ENCODE data around the gene UFSP1.
"Not testable (repeated sequence)": the region's sequence is repeated elsewhere in the genome, so short reads cannot be mapped to it uniquely, and the experiment has no call there.

UFSP1 gene

GRCh38 chr7:100879685-100880261 is 9.7 kb downstream of the UFSP1 start:
- DNase-seq = no peak

DNA sequence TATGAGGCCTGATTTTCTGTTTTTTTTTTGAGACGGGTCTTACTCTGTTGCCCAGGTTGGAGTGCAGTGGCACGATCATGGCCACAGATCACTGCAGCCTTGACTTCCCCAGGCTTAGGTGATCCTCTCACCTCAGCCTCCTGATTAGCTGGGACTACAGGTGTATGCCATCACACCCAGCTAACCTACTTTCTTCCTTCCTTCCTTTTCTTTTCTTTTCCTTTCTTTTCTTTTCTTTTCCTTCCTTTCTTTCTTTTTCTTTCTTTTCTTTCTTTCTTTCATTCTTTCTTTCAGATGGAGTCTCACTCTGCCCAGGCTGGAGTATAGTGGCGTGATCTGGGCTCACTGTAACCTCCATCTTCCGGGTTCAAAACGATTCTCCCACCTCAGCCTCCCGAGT is 10.8 kb downstream of the UFSP1 start:
- DNase-seq = no peak

DNA sequence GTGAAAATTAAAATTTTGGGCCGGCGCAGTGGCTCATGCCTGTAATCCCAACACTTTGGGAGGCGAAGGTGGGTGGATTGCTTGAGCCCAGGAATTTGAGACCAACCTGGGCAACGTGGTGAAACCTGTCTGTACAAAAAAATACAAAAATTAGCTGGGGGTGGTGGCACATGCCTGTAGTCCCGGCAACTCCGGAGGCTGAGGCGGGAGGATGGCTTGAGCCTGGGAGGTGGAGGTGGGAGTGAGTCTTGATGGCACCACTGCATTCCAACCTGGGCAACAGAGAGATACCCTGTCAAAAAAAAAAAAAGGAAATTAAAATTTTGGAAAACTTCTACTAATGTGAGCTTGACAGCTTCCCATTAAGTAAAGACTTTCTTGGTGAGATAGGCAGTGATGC is 11.5 kb downstream of the UFSP1 start:
- DNase-seq = no peak

GRCh38 chr7:100875356-100875751 is 14.2 kb downstream of the UFSP1 start:
- no peak for DNase-seq

DNA sequence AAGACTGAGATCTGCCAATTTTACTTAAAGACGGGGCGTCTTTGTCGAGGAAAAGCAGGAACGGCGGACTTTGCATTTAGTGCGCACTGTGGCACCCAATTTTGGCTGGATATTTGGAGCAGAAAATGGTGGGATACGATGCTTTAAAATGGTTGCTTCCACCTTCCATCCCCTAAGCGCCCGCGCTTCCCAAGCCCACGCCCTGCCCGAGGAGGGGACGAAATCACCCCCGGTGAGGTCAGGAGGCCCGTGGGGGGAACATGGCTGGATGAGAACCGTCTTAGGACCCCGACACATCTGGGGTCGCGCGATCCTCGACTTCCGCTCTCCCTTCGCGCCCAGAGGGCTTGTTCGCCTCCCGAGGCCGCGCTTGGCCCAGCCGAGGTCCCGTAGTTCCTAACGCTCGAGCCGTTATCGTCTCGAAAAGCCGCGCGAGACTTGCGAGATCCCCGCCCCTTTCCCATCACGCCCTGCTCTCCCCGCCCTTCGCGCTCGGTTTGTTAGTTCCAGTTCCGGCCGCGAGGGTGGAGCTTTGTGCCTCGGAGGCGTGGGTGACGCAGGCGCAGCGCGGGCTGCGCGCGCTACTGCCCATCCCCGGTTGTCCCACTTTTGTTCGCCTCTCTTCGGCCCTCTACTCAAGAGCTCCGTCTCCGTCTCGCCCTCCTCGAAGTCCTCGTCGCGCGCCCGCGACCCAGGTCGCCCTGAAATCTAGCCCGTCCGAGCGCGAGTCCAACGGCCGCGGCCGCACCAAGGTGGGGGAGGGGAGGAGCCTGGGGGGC is 14.7 kb downstream of the UFSP1 start, which contains the start of gene SRRT:
SRRT (plus strand) TSS at position 527 of the 779 bp plus-strand sequence. CDS start 488 bp downstream, outside the sequence.
- peak; percentile 97 for DNase-seq

- DNase-seq = no peak
Measured at GRCh38 chr7:100874300-100874576, 15.3 kb downstream of the UFSP1 start.

GRCh38 chr7:100873599-100874299 is 15.8 kb downstream of the UFSP1 start:
- DNase-seq = no peak

DNA sequence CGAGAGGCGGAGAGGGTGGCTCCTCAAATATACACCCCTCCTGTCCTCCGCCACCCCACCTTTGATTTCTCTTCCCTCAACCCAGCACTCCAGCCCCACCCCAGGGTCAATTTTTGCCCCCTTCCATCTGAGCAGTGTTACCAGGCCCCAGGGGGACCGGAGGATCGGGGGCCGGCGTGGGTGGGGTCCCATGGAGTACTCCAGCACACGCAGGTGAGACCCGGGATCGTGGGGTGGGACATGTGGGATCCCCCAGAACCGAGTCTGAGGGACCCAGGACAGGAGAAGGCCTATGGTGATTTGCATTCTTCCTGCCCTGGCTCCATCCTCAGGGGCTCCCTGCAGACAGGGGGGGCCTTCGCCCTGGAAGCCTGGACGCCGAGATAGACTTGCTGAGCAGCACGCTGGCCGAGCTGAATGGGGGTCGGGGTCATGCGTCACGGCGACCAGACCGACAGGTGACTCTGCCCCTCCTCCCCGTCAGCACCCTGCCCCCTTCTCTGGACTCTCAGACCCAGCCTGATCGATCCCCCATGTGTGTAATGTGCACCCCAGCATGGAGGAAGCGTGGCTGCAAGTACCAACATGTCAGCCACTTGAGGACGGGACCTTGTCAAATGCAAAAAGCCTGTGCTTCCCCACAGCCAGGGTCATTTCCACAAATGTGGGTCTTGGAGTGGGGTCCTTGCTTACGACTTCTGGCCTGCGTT is 21.6 kb downstream of the UFSP1 start:
- DNase-seq = no peak

DNA sequence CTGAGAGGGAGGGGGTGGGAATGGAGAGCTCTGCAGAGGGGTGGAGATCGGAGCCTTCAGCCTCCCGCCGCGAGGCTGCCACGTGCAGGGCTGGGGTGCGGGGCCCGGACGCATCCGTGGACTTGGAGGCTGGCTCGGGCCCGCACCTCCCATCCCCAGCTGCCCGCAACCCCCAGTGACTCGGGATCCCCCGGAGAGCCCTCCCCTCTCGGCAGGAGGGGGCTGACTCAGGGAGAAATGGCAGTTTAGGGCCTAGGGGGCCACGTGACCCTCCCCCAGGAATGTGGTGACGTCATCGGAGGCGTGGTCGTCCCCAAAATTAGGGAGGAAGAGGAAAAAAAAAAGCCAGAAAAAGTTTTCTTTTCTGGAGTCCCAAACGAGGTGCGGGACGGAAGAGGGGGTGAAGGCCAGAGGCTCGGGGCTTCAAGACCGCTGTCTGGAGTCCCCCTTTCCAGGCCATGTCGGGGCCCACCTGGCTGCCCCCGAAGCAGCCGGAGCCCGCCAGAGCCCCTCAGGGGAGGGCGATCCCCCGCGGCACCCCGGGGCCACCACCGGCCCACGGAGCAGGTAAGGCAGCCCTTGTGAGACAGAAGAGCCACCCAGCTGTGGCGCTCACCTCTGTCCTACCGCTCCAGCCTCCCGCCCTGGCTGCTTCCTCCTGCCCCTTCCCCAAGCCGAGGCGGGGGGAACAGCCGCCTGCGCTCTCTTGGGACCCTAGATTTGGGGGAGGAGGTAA is 22.3 kb downstream of the UFSP1 start, which contains the start of gene TRIP6:
TRIP6 (plus strand) TSS at position 348 of the 736 bp plus-strand sequence; CDS start at position 459, 111 bp downstream.
- DNase-seq = peak; percentile 23

GRCh38 chr7:100866729-100867039 is 22.8 kb downstream of the UFSP1 start:
- no peak for DNase-seq

DNA sequence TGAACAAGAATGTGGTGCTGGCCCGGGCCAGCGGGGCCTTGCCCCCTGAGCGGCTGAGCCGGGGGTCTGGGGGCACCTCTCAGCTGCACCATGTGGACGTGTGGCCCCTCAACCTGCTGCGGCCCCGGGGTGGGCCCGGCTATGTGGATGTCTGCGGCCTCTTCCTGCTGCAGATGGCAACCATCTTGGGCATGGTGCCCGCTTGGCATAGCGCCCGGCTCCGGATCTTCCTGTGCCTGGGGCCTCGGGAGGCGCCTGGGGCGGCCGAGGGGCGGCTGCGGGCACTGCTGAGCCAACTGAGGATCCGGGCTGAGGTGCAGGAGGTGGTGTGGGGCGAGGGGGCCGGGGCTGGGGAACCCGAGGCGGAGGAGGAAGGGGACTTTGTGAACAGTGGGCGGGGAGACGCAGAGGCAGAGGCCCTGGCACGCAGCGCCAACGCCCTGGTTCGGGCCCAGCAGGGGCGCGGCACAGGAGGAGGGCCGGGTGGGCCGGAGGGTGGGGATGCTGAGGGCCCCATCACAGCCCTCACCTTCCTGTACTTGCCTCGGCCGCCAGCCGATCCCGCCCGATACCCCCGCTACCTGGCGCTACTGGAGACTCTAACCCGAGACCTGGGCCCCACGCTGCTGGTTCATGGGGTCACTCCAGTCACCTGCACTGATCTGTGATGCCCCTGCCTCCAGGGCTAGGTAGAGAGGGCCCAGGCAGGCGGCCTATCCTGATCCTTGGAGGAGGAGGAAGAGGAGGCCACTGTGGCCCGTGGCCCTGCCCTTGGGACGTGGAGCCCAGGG is 23.4 kb downstream of the UFSP1 start:
- DNase-seq = peak; percentile 76

GRCh38 chr7:100865372-100865911 is 24.1 kb downstream of the UFSP1 start:
- DNase-seq = peak; percentile 29

DNA sequence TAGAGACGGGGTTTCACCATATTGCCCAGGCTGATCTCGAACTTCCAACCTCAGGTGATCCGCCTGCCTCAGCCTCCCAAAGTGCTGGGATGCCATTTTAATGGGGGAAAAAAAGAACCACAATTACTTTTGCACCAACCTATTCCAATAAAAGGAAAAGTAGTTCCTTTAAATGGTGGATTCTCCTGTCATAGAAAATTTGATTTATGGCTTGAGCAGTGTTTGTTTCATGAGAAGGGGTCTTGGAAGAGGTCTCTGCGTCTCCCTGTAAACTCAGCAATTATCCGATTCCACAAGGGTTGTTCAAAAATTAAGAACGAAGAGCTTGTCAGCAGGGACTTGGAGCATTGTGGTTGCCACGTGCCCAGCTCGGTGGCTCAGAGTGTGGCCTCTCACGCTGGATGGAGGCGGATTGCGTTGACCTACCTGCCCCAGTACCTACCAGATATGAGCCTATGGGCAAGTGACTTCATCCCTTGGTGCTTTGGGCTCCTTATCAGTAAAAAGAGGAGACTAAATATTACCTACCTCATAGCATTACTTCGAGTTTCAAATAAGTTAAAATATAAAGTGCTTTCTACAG is 25.2 kb downstream of the UFSP1 start:
- no peak for DNase-seq

DNA sequence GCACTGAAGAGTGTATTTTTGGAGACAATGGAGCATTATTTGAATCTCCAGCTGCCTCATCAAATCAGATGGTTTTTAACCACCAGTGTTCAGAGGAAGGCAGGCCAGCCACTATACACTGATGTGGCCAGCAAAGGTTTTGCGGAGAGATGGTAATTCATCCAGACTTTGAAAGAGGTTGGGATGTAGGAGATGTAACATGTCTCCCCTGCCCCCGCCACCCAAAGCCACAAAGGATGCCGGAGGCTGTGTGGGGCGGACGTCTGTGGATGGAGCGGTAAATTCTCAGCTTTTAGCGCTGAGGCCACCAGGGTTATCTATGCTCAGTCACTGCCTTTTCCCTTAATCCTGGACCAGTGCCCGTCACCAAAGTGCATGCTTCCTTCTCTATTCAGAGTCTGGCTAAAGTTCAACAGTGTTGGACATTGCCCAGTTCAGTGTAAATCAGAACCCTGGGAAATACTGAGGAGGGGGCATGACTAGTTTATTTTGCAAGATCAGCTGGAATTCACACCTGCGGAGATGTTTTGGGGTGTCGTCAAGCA is 26.0 kb downstream of the UFSP1 start:
- DNase-seq = no peak

- DNase-seq = no peak
Measured at GRCh38 chr7:100861616-100861985, 27.9 kb downstream of the UFSP1 start.

DNA sequence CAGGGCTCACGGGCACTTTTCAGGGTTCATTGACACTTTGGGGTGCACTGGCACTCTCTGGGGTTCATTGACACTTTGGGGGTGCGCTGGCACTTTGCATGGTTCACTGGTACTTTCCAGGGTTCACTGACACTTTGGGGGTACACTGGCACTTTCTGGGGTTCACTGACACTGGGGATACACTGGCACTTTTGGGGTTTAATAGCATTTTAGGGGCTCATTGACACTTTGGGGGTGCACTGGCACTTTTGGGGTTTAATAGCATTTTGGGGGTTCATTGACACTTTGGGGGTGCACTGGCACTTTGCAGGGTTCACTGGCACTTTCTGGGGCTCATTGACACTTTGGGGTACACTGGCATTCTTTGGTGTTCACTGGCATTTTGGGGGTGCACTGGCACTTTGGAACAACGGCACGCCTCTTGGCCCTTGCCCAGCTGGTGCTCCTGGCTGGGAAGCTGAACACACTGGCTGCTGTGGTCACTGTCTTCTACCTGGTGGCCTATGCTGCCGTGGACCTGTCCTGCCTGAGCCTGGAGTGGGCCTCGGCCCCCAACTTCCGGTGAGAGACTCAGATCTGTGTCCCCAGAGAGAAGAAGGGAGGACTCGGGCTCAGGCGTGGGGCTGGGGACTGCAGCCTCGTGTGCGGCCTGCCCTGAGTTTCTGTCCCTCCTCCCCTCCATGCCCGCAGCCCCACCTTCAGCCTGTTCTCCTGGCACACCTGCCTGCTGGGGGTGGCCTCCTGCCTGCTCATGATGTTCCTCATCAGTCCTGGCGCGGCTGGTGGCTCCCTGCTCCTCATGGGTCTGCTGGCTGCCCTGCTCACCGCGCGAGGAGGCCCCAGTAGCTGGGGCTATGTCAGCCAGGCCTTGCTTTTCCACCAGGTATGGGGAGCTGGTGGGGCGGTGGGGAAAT is 28.6 kb downstream of the UFSP1 start:
- DNase-seq = no peak

GRCh38 chr7:100859856-100860255 is 29.7 kb downstream of the UFSP1 start:
- no peak for DNase-seq

- no peak for DNase-seq
Measured at GRCh38 chr7:100856871-100857282, 32.6 kb downstream of the UFSP1 start.

DNA sequence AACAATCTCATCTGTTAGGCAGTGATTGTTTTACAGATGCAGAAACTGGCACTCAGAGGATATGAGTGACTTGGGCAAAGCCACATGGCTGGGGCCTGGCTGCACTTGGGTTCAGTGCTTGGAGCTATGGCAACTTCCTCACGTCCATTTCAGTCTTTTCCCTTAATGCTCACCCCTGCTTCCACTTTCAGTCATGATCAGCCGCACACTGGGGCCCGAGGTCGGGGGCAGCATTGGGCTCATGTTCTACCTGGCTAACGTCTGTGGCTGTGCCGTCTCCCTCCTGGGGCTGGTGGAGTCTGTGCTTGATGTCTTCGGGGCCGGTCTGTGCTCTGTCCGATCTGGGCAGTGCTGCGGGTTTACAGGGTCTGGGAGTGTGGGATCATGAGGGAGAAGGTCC is 34.0 kb downstream of the UFSP1 start:
- DNase-seq = no peak

GRCh38 chr7:100854899-100855298 is 34.6 kb downstream of the UFSP1 start:
- not testable (repeated sequence) for DNase-seq
